ENCODE data around the gene SARNP.
"Not testable (repeated sequence)": the region's sequence is repeated elsewhere in the genome, so short reads cannot be mapped to it uniquely, and the experiment has no call there.

The SARNP gene, protein sequence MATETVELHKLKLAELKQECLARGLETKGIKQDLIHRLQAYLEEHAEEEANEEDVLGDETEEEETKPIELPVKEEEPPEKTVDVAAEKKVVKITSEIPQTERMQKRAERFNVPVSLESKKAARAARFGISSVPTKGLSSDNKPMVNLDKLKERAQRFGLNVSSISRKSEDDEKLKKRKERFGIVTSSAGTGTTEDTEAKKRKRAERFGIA

DNA sequence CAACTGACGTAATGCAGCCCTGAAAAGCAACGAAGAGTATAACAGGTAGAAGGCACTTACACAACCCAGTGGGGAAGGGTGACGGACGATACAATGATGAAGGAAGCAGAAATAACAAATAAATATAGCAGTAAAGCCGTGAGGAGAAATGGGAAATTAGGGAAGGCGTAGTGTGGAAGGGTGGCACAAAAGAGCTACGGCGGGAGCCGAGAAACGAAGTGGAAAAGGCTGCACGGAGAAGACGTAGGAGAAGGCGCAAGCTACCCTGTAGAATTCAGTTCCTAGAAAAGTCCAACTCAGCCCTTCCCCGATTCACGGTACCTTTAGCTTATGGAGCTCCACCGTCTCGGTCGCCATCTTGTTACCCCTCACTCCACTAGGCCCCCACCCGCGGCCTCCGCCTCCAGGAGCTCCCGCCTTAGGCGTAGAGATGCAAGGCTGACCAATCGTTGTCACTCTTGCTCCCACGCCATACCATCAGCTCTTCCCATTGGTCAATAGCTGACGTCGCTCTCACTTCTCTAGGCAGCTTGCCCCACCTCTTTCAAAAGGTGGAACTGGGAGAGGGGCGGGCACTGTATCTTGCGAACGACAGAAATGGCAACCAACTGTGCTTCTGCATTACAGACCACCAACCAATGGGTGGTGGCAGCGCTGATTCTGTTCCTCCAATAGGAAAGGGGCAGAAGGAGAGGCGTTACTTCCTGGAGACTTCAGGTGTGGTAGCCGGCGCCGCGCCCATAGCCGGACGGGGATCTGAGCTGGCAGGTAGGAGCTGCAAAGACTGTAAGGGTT lies at the start of gene SARNP, which contains the start of gene ORMDL2:
Gene SARNP (minus strand): TSS at position 380 of the 795 bp plus-strand sequence. CDS start 23 bp downstream, at position 357.
Gene ORMDL2 (plus strand): TSS at position 697 of the 795 bp plus-strand sequence. CDS start 959 bp downstream, outside the sequence.
- peak; percentile 100 for DNase-seq

DNA sequence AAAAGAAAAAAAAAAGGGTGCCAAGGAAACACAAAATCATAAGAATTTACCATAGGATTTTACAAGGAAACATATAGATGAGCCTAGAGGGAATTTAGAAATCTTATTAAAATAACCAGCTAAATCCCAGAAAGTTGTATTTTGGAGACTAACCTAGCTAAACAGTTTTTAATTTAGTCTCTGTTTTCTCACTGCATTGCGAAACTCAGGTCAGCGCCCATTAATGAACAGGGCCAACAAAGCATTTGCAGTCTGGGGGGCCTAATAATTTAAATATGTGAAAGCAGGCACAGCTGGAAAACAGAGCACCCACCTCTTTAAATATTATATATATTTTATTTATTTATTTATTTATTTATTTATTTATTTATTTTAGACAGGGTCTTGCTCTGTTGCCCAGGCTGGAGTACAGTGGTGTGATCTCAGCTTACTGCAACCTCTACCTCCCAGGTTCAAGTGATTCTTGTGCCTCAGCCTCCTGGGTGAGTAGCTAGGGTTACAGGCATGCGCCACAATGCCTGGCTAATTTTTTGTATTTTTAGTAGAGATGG lies 49.0 kb upstream of the SARNP start:
- DNase-seq, result not testable (repeated sequence)

DNA sequence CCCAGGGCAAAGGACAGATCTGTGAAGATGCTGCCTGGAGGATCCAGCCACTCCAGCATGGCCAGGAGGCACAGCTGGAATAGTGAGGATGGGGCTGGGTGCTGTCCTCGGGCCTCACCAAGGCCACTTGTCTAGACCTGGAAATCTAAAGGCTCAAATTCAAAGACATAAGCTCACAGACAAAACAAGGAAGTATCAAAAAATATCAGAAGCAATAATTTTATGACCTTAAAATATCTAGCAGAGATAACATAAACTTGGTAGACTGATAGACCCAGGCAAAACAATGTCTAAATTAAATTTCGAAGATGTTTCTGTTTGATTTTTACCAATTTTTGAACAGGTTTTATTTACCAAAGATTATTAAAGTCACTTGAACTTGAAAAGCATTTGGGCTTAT lies 47.8 kb upstream of the SARNP start:
- DNase-seq, result no peak

DNA sequence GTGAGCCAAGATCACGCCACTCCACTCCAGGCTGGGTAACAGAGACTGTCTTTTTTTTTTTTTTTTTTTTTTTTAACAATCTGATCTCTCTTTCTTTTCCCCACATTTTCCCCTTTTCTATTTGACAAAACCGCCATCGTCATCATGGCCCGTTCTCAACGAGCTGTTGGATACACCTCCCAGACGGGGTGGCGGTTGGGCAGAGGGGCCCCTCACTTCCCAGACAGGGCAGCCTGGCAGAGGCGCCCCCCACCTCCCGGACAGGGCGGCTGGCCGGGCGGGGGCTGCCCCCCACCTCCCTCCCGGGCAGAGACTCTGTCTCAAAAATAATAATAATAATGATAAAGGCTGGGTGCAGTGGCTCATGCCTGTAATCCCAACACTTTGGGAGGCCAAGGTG lies 45.4 kb upstream of the SARNP start:
- DNase-seq, result not testable (repeated sequence)

DNA sequence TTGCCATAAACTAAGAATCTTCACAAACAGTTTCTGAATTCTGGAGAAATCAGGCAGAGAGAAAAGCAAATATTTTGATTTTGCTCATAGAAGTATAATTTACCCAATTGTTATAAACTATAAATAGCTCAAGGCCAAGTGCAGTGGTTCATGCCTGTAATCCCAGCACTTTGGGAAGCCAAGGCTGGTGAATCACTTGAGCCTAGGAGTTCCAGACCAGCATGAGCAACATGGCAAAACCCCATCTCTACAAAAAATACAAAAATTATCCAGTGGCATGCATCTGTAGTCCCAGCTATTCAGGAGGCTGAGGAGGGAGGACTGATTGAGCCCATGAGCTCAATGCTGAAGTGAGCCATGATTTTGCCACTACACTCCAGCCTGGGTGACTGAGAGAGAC lies 44.8 kb upstream of the SARNP start:
- DNase-seq, result no peak

DNA sequence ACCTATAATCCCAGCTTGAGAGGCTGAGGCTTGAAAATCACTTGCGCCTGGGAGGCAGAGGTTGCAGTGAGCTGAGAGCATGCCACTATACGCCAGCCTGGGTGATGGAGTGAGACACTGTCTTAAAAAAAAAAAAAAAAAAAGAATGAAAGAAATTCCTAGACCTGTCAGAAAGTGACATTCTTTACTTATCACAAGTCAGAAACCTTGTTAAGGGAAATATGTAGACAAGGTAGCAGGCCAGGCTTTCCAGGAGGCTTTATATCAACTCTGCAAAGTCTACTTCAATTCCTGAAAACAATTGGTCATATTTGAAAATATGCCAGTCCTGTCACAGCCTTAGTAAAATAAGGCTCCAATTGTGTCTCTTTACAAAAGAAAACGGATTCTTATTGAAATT lies 44.3 kb upstream of the SARNP start:
- DNase-seq, result no peak

DNA sequence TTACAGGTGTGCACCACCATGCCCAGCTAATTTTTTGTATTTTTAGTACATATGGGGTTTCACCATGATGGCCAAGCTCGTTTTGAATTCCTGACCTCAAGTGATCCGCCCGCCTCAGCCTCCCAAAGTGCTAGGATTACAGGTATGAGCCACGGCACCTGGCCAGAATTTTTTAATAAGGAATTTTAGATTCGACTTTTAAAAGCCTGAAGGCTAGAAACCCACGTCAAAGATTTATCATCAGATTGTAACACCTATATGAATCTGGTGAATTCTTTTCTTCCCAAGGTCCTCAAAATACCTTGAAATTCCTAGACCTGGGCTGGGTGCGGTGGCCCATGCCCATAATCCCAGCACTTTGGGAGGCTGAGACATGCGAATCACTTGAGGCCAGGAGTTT lies 43.9 kb upstream of the SARNP start:
- DNase-seq, result no peak

DNA sequence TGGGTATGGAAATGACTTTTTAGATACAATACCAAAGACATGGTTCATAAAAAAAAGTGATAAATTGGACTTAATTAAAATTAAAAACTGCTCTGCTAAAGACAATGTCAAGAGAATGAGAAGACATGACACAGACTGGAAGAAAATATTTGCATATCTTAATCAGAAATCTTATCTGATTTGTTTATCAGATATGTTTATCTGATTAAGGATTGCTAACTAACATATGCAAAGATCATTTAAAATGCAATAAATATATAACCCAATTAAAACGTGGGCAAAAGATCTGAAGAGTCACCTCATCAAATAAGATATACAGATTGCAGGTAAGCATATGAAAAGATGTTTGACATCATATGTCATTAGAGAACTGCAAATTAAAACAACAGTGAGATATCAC lies 35.2 kb upstream of the SARNP start:
- no peak for DNase-seq

DNA sequence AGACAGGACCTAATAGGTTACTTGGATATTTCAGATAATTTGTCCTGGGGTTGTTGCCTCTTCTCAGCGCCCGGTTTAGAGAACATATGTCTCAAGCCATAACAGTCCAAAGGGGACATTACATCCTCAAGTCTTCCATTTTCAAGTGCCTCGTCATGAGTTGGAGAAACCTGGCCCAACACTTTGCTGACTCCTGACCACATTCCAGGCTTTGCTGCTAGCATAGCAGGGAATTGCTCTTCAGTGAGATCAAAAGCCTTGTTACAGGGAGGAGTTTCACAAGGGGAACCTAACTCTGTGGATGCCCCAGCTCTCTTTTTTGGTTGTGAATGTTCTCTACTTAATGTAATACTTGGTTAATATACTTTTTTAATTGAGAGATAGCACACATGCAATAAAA lies 33.4 kb upstream of the SARNP start:
- DNase-seq, result no peak

DNA sequence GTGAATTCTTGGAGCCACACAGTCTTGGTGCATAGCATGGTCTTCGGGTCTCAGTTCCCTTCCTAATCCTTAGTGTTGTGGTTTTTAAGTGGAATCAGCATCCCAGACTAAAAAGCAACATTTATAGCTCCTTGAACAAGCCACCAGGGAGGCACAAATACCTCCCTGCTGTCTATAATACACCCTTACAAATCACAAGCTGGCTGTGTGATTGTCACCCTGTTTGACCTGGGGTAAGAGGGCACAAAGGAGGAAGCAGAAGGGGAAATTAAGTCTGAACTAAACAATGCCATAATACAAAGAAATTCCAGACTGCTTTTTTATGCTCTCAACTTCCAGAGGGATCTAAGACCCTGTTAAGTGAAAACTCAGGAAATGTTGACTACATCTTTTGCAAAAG lies 32.9 kb upstream of the SARNP start:
- no peak for DNase-seq

DNA sequence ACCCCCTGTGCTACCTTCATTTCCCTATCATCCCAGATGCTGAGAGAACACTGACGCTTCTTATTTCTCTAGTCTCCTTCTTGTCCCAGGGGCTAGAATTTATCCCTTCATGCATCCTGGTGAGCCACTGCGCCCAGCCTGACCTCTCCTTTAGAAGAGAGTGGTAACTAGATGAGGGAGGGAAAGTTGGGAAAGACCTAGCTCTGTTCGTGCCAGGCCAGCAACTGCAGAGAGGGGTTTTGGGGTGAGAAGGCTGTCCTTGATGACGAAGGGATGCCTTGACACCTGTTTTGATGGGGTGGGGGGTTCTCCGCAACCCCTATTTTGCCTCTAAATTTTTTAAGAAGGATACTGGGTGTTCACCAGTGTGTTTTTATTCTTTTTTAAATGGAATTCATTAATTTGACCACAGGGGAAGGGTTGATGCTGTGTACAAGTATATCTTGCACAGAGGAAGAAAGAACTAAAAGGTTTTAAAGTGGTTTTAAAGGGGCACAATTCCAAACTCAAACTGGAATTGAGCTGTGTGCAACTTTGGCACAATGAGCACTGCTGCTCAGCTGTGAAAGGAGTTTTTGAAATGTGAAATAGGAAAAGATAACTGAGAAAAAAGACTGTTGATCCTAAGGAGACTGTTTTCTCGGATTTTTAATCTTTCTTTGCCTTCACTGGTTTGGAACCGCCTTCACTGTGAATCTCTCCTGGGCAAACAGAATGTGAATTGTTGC lies 32.3 kb upstream of the SARNP start:
- no peak for DNase-seq

DNA sequence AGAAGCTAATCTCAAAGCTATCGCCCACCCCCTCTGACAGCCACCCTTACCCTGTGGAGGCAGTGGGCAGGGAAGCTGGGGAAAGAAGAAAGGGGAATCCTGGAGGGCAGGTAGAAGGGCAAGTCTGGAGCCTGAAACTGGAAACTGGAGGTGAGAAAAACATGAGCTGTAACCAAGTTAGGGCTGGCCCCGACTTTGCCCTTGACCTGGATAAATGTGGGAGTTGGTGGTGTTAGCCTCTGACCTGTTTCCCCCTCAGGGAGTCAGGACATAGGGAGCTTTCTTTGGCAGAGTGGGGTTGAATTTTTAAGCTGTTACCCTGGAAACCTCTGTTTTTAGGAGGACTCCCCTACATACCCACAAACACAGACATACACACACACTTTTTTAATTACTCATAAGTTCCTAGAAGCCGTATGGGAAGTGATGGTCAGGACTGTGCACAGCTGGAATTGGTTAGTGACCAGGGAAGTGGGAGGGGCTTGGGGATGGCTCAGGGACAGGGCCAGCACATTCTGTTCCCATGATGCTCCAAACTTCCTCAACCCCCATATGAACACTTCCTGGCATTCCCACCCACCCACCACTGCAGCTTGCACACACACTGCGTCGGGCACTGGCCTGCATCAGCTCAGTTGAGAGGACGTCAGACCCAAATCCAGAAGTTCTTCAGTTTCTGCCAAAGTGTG lies 30.2 kb upstream of the SARNP start:
- DNase-seq, result no peak

DNA sequence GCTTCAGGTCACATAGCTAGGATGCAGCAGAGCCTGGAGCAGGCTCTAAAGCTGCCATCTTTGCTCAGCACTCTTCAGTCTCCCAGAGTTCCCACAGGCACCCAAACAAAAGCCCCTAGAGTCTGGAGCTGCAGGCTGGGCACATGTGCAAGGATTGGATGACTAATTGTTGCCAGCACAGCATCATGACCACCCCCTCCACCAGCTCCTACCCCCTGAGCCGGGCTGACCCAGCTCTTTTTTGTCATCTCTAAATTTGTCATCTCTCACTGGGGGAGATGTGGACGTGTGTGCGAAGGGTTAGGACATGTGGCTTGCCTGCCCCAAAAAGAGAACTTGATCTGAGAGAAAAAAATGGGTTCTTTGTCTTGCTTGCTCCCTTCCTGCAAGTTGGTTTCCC lies 29.5 kb upstream of the SARNP start:
- no peak for DNase-seq

DNA sequence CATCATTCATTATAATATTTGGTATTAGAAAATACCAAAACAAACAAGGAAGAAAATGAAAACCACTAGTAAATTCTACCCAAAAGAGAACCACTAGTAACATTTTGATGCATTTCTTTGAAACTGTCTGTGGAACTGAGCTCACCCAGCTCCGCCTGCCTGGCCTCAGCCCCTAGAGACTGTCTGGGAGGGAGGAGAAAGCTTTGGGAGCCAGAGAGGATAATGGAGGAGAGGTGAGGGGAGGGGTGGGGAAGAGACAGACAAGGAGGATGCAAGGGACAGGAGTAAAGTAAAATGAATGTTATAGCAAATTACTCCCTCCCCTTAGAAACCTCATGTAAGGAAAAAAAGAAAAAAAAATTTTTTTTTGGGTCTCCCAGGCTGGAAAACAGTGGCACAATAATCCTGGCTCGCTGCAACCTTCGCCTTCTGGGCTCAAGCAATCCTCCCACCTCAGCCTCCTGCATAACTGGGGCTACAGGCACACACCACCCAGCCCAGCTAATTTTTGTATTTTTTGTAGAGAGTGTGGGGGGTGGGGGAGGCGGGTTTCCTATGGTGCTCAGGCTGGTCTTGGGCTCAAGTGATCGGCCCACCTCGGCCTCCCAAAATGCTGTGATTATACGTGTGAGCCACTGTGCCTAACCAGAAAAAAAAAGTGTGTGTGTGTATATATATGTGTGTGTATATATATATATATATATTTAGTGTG lies 28.4 kb upstream of the SARNP start:
- DNase-seq, result no peak

DNA sequence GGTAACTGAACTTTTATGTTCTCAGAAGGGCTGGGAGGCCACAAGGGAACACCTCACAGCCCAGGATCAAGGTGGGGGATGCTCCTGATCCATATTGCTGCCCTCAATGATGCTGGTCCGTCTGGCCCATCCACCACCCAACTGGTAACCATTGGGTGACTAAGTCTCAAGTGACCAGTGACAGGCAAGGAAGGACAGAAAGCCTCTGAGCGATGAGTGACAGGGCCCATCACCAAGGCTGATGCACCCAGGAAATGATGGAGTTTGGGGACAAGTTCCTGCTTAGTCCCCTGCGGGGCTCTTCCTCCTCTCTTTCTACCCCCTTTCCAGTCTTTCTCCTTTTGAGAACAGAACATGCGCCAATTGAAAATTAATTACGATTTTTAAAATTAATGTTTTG lies 27.8 kb upstream of the SARNP start:
- no peak for DNase-seq

DNA sequence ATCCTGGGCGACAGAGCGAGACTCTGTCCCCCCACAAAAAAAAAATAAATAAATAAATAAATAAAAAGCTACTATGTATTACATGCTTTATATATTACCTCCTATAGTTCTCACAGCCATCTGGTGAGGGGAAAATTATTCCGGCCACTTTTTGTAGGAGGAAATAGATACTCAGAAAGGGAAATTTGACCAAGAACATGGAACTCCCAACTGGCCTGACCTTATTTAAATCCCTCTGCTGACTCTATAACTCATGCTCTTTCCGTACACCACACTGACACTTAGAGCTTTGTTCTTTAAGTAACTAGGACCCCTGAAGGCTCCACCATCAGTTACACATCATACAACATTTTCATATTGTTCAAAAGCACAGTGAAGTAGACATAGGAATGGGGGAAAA lies 27.4 kb upstream of the SARNP start:
- no peak for DNase-seq

DNA sequence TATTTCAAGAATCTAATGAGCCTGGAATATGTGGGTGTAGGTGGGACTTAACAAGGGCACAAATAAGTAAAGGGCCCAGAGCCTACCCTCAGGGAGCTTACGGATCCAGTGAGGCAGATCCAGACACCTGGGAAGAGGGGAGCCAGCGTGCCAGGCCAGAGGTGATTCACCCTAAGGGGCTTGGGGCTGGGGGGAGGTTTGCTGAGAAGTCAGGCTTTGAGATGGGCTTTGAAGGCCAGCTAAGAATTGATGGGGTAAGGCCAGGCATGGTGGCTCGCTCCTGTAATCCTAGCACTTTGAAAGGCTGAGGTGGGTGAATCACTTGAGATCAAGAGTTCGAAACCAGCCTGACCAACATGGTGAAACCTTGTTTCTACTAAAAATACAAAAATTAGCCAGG lies 25.9 kb upstream of the SARNP start:
- DNase-seq, result no peak

DNA sequence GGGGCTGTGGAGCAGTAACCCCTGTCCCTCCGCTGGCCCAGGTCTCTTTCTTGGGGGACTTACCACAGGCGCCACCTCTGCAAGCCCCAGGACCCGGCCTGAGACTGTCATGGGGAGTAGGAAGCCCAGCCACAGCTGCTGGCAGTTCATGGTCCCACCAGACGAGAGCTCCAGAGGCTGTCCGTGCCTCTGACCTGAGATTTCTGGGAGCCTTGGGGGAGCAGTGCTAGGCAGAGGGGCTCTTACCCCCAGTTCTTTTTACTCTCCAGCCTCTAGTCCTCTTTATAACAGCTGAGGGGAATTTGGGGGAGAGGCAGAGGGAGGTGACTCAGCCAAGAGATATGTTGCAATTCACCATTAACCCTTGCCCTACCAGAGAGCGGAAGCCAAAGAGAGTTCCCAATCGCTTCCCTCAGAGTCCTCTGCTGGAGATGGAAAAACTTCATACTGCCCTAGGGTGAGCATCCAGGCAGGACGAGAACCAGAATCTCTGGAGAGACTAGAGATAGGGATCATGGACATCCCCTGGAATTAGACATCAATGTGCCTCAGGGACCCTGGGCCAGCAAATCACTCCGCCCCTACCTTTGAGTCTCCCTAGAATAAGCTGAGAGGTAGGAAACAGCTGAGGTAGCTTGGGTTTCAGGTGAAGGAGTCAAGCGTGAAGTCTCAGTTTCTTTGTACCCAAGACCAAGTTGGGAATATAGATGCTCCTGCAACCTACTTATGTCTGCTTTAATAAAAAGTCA lies 25.3 kb upstream of the SARNP start, which contains the start of gene MMP19:
Gene MMP19 (minus strand): TSS at position 256 of the 749 bp plus-strand sequence. CDS start 106 bp downstream, at position 150.
- no peak for DNase-seq

DNA sequence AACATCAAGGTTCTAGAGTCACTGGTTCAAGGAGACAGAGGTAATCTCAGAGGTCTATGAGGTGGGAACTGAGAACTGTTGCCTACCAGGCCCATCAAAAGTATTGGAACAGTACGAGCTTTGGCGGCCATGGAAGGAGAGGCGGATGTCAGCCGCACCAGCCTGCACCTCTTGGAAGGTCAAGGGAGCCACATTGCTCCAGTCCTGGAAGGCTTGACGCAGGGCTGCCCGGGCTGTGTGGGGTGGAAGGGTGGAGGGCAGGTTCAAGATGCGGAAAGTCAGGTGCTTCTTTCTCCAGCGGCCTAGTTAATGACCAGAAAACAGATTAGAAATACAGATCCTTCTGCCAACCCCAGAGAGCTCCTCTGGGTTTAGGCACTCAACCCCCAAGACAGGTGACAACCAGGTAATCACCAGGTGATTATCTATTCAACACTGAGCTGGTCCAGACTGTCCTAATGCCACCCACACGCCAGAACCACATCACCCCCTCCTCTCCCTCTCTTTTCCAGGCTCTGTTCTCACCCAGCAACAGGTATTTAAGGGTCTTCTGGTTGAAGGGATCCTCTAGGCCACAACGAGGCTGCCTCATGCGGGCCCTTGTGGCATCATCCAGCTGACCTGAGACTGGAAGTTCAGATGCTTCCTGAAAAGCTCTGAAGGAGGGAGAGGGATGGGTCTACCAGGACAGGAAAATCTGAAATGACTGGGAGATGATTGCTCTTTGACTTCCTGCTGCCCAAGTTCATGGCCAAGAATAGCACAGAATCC lies 23.2 kb upstream of the SARNP start:
- no peak for DNase-seq

DNA sequence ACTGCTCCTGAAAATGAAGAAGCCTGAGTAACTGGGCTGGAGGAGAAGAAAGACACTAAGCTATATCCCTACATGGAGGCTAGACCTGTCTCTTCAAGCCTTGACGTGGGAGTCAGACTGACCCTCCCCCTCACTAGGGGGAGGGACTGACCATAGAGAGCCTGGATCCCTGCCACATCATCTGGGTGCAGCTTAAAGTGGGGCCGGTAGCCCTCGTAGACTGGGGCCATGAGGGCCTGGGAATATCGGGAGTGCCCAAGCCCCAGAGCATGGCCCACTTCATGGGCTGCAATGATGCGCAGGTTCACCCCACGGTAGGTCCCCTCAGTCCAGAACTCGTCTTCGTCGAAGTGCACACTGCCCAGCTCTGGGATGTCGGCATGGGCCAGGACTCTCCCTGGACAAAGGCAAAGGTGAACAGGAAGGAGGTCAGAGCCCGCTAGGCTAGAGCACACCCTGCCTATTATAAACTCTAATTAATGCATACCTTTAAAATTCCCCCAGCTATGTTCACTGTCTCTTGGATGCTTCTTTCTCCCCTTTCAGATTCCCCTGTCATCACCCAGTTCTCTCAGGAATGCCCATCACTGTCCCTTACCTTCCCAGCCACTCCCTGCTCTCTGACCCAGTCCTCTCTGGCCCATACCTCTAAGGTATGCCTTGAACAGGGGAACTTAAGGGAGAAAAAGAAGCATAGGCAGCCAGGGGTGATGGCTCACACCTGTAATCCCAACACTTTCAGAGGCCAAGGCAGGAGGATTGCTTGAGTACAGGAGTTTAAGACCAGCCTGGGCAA lies 22.0 kb upstream of the SARNP start:
- no peak for DNase-seq

All from NCI-H2171 treated with DMSO at 0.1 percent for 48 hours (cell line).